Measurements from ENCODE around the gene ROCK1.

GRCh38 chr18:21080576-21080975 is 31.0 kb downstream of the ROCK1 start:
- no peak for TF ChIP-seq CTCF (IDR thresholded peaks at IDR 0.05; ENCODE audit: control extremely low read depth in 1 of 3, insufficient read depth in 1 of 3, low read depth in 1 of 3, low read length in 3 of 3)
- TF ChIP-seq YY1 (IDR thresholded peaks at IDR 0.05; ENCODE audit: low read depth, low read length), result no peak
- TF ChIP-seq MAFK (IDR thresholded peaks at IDR 0.05; ENCODE audit: low read depth, low read length), result no peak
- no peak for TF ChIP-seq CEBPB (IDR thresholded peaks at IDR 0.05; ENCODE audit: low read depth, low read length)
- no peak for TF ChIP-seq RNF2 (IDR thresholded peaks at IDR 0.05; ENCODE audit: borderline replicate concordance, low read depth, low read length, missing control alignments, poor library complexity, severe bottlenecking)
- no peak for TF ChIP-seq MAX (IDR thresholded peaks at IDR 0.05)
- TF ChIP-seq PHF8 (conservative IDR thresholded peaks at IDR 0.05; ENCODE audit: low read depth, low read length), result no peak
- no peak for TF ChIP-seq TBP (IDR thresholded peaks at IDR 0.05; ENCODE audit: low read depth, low read length)
- TF ChIP-seq RBBP5 (IDR thresholded peaks at IDR 0.05; ENCODE audit: borderline replicate concordance, low read depth, low read length), result no peak
- no peak for TF ChIP-seq KDM5A (IDR thresholded peaks at IDR 0.05; ENCODE audit: low read length)
- no peak for TF ChIP-seq SUZ12 (IDR thresholded peaks at IDR 0.05; ENCODE audit: low read length)

Measured in H1 (cell line).